MM.1S (cell line): ENCODE data around the gene CDC25A.

Experiments
- EZH2phosphoT487 ChIP-seq: fragments of 300-600 bp; sonication (generic); IDR thresholded peaks from 2 replicates; pipeline ENCODE4 v1.6.1; 2018; ENCODE audit warnings: antibody characterized with exemption, low read length
- TF ChIP-seq, protein P1 (sequence below): fragments of 300-600 bp; sonication (generic); IDR thresholded peaks from 2 replicates; pipeline ENCODE4 v1.5.1; 2016; ENCODE audit warnings: antibody characterized with exemption, low read length, mixed read lengths

DNA sequence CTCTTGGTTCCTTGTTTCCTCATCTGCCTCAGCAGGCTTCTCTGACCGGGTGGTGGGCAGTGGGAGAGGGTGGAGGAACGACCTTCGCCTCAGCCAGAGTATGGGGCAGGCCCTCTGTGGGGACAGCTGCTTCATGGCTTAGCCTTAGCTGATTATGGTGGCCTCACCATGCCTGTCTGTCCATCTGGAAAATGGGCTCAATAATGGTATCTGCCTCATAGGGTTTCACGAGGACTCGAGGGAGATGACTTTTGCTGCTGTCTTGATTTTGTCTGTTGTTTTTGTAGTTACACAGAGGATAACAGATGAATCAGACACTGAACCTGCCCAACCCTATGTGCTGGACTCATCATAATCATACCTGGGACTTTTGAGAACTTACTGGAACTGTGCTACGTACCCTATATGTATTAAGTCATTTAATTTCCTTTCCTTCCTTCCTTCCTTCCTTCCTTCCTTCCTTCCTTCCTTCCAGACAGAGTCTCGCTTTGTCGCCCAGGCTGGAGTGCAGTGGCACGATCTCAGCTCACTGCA, 46.5 kb downstream of the CDC25A start:
- TF ChIP-seq, protein P1, sequence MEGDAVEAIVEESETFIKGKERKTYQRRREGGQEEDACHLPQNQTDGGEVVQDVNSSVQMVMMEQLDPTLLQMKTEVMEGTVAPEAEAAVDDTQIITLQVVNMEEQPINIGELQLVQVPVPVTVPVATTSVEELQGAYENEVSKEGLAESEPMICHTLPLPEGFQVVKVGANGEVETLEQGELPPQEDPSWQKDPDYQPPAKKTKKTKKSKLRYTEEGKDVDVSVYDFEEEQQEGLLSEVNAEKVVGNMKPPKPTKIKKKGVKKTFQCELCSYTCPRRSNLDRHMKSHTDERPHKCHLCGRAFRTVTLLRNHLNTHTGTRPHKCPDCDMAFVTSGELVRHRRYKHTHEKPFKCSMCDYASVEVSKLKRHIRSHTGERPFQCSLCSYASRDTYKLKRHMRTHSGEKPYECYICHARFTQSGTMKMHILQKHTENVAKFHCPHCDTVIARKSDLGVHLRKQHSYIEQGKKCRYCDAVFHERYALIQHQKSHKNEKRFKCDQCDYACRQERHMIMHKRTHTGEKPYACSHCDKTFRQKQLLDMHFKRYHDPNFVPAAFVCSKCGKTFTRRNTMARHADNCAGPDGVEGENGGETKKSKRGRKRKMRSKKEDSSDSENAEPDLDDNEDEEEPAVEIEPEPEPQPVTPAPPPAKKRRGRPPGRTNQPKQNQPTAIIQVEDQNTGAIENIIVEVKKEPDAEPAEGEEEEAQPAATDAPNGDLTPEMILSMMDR, result no peak
- TF ChIP-seq EZH2phosphoT487, result no peak
